PC-3 (cell line): ENCODE data around the gene TAL1.

Source experiments
- CTCF ChIP-seq: fragments of 300-600 bp; sonication (generic); conservative IDR thresholded peaks from 2 replicates; pipeline ENCODE4 v1.5.1; 2017; ENCODE audit warnings: antibody characterized with exemption, low read depth, mild to moderate bottlenecking, low read length
- EZH2 ChIP-seq: fragments of 300-600 bp; sonication (generic); IDR thresholded peaks from one replicate; pipeline ENCODE4 v1.6.1; 2017; ENCODE audit warnings: antibody characterized with exemption, mild to moderate bottlenecking, low read length; ENCODE audit not compliant: unreplicated experiment
- EZH2phosphoT487 ChIP-seq: fragments of 300-600 bp; sonication (generic); IDR thresholded peaks from 2 replicates; pipeline ENCODE4 v1.6.1; 2018; ENCODE audit warnings: mild to moderate bottlenecking, antibody characterized with exemption, low read length, borderline replicate concordance

- no peak for TF ChIP-seq CTCF
- TF ChIP-seq EZH2phosphoT487 = no peak
- no peak for TF ChIP-seq EZH2
These were observed 26.1 kb downstream of the TAL1 start for GRCh38 chr1:47205918-47206317.
